ENCODE measurements around the gene IGFALS. TPM values are rescaled to one million over a fixed set of nuclear protein-coding genes. Genes with fewer than 3 reads are reported as not detected.

Gene IGFALS
- total and polyA plus RNA-seq, 2 donors (not counting 3 experiments of a cell fraction or from before 2014, with no cell fraction given), result not detected

GRCh38 chr16:1839554-1839953 lies 46.0 kb upstream of the IGFALS start:
- ChIA-PET CTCF (interaction anchor here (1.2 kb wide), 1 partner anchor 10 kb away, joined by 4 read pairs; no protein-coding TSS in a partner anchor), POLR2A (no interaction called here)
- Histone ChIP-seq H3K27ac (ENCODE audit: insufficient read depth, low read depth, low read length) (no peak overlapping the region), H3K27me3 (ENCODE audit: control insufficient read depth in 2 of 2, insufficient read depth in 2 of 2, low read length in 2 of 2) (no peaks in the 10 kb centered on the region), H3K4me3 (replicated peaks in 1 of 3; ENCODE audit: insufficient read depth in 1 of 3, low read depth in 1 of 3, low read length in 3 of 3) (no peak overlapping the region), H2AFZ (ENCODE audit: low read depth, low read length) (no peak overlapping the region), H3K9me1 (replicated peaks; ENCODE audit: control insufficient read depth, extremely low read depth, insufficient read depth, low read length) (no peaks in the 10 kb centered on the region), H3K9ac (replicated peaks; ENCODE audit: extremely low read depth, insufficient read depth, low read length) (no peak overlapping the region), H3K9me3 (replicated peaks; ENCODE audit: control insufficient read depth, insufficient read depth, low read length) (no peaks in the 10 kb centered on the region), H3K4me2 (ENCODE audit: insufficient read depth, low read length) (no peak overlapping the region), H3K4me1 (ENCODE audit: control insufficient read depth, extremely low read depth, insufficient read depth, low read length) (no peaks in the 10 kb centered on the region), H3K36me3 (ENCODE audit: control insufficient read depth in 2 of 2, extremely low read depth in 1 of 2, insufficient read depth in 2 of 2, low read length in 2 of 2) (no peaks in the 10 kb centered on the region), H4K20me1 (replicated peaks; ENCODE audit: control insufficient read depth, extremely low read depth, insufficient read depth, low read length) (no peaks in the 10 kb centered on the region), H3K79me2 (ENCODE audit: control insufficient read depth, insufficient read depth, low read length) (no peaks in the 10 kb centered on the region)
- TF ChIP-seq MAX (IDR thresholded peaks at IDR 0.05; ENCODE audit: insufficient read depth, insufficient read length) (no peak), EZH2 (IDR thresholded peaks at IDR 0.05; ENCODE audit: borderline replicate concordance, low read depth, low read length, severe bottlenecking) (no peak)
- FAIRE-seq, result no peak
- intact Hi-C loops (cut with micrococcal nuclease), result loop anchor here (5.0 kb wide), 1 partner anchor 33 kb away; the partner anchor contains the start of gene MEIOB
- dilution Hi-C loops (cut with MboI; ENCODE audit: extremely low pct_ligation_motif_present, low sequenced_read_pairs), result no loop called here
- BruUV-seq (replicated peaks), result no TSS peak
- no peak for DNase-seq (ENCODE audit: low read depth, low spot score)

GRCh38 chr16:1834096-1834495 lies 40.6 kb upstream of the IGFALS start:
- no peak overlapping the region for H3K4me2 ChIP-seq (ENCODE audit: insufficient read depth, low read length)
- H4K20me1 ChIP-seq (replicated peaks; ENCODE audit: control insufficient read depth, extremely low read depth, insufficient read depth, low read length), result no peaks in the 10 kb centered on the region
- H3K36me3 ChIP-seq (ENCODE audit: control insufficient read depth in 2 of 2, extremely low read depth in 1 of 2, insufficient read depth in 2 of 2, low read length in 2 of 2), result peaks cover 0 to 2% of the 10 kb centered on the region in 2 experiments
- peaks cover 3% of the 10 kb centered on the region for H3K4me1 ChIP-seq (ENCODE audit: control insufficient read depth, extremely low read depth, insufficient read depth, low read length)
- FAIRE-seq (no peak), DNase-seq (ENCODE audit: low read depth, low spot score) (no peak)
- H3K9ac ChIP-seq (replicated peaks; ENCODE audit: extremely low read depth, insufficient read depth, low read length), result no peak overlapping the region
- CTCF ChIA-PET, result interaction anchor here (1.0 kb wide), 1 partner anchor 10 kb away, joined by 4 read pairs; no protein-coding TSS in a partner anchor
- H3K9me3 ChIP-seq (replicated peaks; ENCODE audit: control insufficient read depth, insufficient read depth, low read length), result no peaks in the 10 kb centered on the region
- H3K79me2 ChIP-seq (ENCODE audit: control insufficient read depth, insufficient read depth, low read length), result peaks cover 3% of the 10 kb centered on the region
- H3K27me3 ChIP-seq (ENCODE audit: control insufficient read depth in 2 of 2, insufficient read depth in 2 of 2, low read length in 2 of 2), result no peaks in the 10 kb centered on the region
- H2AFZ ChIP-seq (ENCODE audit: low read depth, low read length), result no peak overlapping the region
- dilution Hi-C loops (cut with MboI; ENCODE audit: extremely low pct_ligation_motif_present, low sequenced_read_pairs) (no loop called here), intact Hi-C loops (cut with micrococcal nuclease) (no loop called here)
- no TSS peak for BruUV-seq (replicated peaks)
- no peak overlapping the region for H3K4me3 ChIP-seq (replicated peaks in 1 of 3; ENCODE audit: insufficient read depth in 1 of 3, low read depth in 1 of 3, low read length in 3 of 3)
- H3K27ac ChIP-seq (ENCODE audit: insufficient read depth, low read depth, low read length), result no peak overlapping the region
- no peak for TF ChIP-seq MAX (IDR thresholded peaks at IDR 0.05; ENCODE audit: insufficient read depth, insufficient read length)
- no peak for TF ChIP-seq GATA2 (IDR thresholded peaks at IDR 0.05; ENCODE audit: insufficient read depth, insufficient read length, low read depth, low read length)
- TF ChIP-seq POLR2A (IDR thresholded peaks at IDR 0.05; ENCODE audit: low read depth, low read length), result no peak
- TF ChIP-seq POLR2AphosphoS5 (IDR thresholded peaks at IDR 0.05; ENCODE audit: insufficient read depth, low read depth, low read length), result no peak
- TF ChIP-seq CTCF (IDR thresholded peaks at IDR 0.05; ENCODE audit: extremely low read depth in 1 of 2, insufficient read depth in 1 of 2, low read depth in 1 of 2, low read length in 2 of 2), result no peak
- no peak for TF ChIP-seq FOS (IDR thresholded peaks at IDR 0.05; ENCODE audit: borderline replicate concordance, insufficient read depth, low read length)
- no peak for TF ChIP-seq JUN (IDR thresholded peaks at IDR 0.05; ENCODE audit: borderline replicate concordance, insufficient read depth, insufficient read length, low read depth)
- TF ChIP-seq EZH2 (IDR thresholded peaks at IDR 0.05; ENCODE audit: borderline replicate concordance, low read depth, low read length, severe bottlenecking), result no peak
- no peak for TF ChIP-seq MYC (IDR thresholded peaks at IDR 0.05; ENCODE audit: low read depth, low read length)
- no peaks in the 10 kb centered on the region for H3K9me1 ChIP-seq (replicated peaks; ENCODE audit: control insufficient read depth, extremely low read depth, insufficient read depth, low read length)
- POLR2A ChIA-PET, result no interaction called here

All from endothelial cell of umbilical vein (primary cell).